Stimulated activated CD4-positive, alpha-beta T cell treated with anti-CD3 and anti-CD28 coated beads, TNF-alpha, amount 100 ng/mL, for 48 hours (primary cell): ENCODE data around the gene CYB5R4.

Source experiments
- DNase-seq, 3 donors: peaks; one replicate each; pipeline ENCODE4 v3.0.0-alpha.2; 2020; ENCODE audit warnings: low read depth in 3 of 3

The CYB5R4 gene

GRCh38 chr6:83859410-83860358, at the start of gene CYB5R4:
CYB5R4 (plus strand) TSS chr6:83859689; CDS start chr6:83859783, 94 bp downstream.
- peak; percentile 83 to 87 (median 86) for DNase-seq

DNA sequence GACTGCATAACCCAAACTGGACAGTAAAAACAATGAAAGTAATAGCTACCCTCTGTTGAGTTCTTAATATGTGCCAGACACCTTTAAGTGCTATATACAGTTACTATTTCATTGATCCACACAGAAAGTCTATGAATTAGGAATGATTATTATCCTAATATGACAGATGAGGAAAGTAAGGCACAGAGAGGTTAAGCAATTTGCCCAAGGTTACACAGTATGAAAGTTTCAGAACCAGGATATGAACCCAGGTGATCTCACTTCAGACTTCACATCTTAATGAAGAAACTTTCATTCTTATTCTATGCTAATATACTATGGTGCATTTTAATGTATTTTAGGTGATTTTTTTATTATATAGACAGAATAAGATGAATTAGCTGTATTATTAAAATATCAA, 46.9 kb upstream of the CYB5R4 start:
- no peak for DNase-seq

DNA sequence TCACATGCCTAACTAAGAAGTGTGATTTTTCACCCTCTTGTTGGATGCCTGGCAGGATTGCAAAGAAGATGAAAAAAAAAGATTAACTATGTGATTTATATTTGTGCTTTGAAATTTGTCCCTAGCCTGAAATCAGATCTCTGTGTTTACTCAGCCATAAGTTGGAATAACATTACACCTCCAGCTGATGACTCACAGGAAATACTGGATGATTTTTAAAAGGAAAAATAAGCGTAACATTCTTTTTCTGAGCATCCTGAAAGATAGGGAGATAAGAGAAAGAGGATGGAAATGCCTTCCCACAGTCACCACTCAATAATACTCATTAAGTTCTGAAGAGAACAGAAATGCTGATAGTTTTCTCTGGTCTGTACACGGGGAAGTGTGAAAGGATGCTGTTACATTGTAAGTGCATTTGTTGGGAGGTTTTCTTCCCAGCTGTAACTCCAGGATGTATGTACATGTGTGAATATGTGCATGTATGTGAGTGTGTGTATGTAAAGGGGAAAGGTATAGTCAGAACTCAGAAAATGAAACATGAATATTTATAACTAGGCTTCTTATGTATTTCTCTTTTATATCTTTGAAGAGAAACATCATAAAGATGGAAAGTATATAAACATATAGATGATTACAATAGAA, 43.7 kb upstream of the CYB5R4 start:
- no peak for DNase-seq

DNA sequence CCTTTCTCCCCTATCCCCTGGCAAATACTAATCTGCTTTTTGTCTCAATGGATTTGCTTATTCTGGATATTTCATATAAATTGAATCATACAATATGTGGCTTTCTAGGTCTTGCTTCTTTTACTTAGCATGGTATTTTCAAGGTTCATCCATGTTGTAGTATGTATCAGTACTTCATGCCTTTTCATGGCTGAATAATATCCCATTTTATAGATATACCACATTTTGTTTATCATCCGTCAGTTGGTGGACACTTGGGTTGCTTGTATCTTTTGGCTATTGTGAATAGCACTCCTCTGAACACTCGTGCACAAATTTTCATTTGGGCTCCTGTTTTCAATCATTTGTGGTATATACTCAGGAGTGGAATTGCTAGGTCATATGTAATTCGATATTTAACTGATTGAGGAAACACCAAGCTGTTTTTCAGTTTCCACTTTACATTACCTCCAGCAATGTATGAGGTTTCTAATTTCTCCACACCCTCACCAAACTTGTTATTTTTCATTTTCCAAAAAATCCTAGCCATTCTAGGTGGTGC, 36.8 kb upstream of the CYB5R4 start:
- DNase-seq, result no peak

DNA sequence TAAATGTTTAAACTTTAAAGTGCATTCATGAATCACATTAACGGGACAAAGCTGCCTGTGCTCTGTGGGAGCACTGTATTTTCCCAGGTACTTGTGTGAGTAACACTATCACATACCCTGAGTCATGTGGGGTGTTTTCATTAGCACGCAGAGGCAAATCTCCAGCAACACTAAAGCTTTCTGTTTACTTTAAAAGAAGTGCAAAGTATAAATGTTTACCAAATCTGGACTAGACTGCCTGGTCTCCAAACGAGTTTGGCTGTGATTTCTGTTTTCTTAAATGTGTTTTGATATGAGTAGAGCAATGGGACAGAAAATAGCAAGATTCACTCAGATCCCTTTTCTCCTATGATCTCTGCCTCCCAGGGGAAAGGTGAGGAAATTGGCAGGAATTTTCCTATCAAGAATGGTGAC, 35.1 kb upstream of the CYB5R4 start:
- DNase-seq, result no peak

DNA sequence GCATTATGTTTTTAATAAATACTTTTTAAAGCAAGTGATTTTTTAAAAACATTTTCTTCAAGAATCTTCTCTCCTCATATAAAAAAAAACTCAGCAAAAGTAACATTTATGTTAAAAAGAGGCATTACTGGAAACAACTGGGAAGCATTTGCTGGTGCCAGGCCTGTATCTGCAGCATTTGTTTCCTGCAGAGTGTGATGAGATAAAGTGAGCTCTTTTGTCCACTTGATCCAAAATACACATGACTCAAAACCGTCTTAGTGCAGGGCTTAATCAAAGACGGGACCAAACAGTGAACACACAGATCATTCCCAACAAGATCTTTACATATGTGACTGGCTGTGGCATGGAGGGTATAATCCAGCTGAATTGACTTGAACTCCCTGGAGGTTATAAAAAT, 34.7 kb upstream of the CYB5R4 start:
- no peak for DNase-seq

DNA sequence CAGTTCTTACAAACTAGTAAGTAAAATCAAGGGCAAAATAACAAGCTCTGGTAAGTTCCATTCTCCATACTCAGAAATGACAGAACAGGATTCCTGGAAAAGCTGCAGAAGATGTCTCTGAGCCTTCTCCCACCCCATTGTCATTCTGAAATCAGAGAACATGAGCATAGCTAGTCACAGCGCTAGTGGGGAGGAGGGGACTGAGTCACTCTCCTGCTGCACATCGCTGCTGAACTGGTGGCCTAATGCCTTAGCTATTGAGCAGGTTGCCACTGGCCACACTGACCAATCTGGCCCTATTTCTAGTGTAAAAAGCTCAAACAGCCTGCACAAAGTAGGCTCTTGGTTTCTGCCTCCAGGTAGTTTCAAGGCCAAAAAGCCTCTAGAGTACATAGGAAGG, 32.4 kb upstream of the CYB5R4 start:
- no peak for DNase-seq

- no peak for DNase-seq
These were observed 20.8 kb upstream of the CYB5R4 start for GRCh38 chr6:83838727-83839126.

DNA sequence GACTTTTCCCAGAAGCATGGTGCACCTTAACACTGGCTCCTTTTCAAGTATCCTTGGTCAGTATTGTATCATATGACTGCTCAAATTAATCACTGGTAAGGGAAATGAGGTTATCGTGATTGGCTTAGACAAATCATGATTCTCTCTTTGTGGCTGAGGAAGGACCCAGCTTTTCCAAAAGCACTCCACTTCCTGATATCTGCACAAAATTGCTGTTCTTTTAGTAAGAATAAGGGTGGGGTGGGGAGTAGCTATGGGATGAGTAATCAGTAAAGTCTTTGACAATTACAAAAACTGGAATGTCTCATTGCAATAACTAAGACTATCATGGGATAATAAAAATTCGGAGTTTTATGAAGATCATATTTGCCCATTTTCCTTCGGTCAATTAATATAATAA, 15.3 kb upstream of the CYB5R4 start:
- no peak for DNase-seq

- DNase-seq, result no peak
These were observed 13.2 kb upstream of the CYB5R4 start for GRCh38 chr6:83846291-83846690.

DNA sequence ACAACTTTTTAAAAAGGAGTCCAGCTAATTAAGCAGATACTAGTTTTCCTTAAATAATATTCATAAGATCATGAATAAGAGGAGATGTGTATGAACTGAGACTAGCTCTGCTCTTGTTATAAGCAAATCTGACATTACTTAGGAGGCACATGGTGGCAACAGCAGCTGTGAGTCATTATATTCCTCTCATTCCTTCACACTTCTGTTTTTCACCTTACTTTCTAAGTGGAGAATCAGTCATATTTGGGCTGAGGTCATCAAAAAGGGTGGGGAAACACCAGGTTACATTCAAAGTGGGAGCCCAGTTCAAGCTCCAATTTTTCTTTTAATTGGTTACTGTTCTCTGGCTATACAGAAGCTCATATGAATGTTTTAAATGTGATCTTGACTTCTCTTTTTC, 12.3 kb upstream of the CYB5R4 start:
- DNase-seq, result no peak

GRCh38 chr6:83849127-83849526, 10.4 kb upstream of the CYB5R4 start:
- DNase-seq, result no peak

- DNase-seq, result no peak
These were observed 9.9 kb upstream of the CYB5R4 start for GRCh38 chr6:83849610-83850009.

- DNase-seq, result no peak
These were observed 6.8 kb upstream of the CYB5R4 start for GRCh38 chr6:83852528-83853177.

- no peak for DNase-seq
These were observed 6.1 kb upstream of the CYB5R4 start, which contains the start of gene RIPPLY2 for GRCh38 chr6:83853178-83854000. RIPPLY2 (plus strand) TSS chr6:83853360; CDS start chr6:83853417, 57 bp downstream.

- no peak for DNase-seq
These were observed 5.4 kb upstream of the CYB5R4 start for GRCh38 chr6:83854001-83854501.

DNA sequence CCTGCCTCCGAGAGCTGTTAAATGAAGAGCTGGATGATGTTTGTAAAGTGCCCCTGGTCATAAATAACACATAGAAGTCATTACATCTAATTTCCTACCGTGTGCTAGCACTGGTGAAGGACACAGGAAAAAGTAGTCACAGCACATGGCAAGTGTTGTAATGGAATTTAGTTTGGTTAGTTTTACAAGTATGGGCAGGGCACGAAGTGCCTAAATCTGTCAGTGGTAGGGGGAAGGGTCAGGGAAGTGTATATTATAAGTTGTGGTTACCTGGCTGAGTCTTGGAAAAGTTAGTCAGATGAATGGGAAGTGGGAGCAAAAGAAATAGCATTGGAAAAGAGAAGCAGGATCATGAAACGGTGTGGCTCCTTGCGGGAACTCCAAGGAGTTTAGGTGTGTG, 4.7 kb upstream of the CYB5R4 start:
- no peak for DNase-seq

- DNase-seq, result no peak
These were observed 868 bp downstream of the CYB5R4 start for GRCh38 chr6:83860359-83860755.

GRCh38 chr6:83860782-83861495, 1.4 kb downstream of the CYB5R4 start:
- no peak for DNase-seq

DNA sequence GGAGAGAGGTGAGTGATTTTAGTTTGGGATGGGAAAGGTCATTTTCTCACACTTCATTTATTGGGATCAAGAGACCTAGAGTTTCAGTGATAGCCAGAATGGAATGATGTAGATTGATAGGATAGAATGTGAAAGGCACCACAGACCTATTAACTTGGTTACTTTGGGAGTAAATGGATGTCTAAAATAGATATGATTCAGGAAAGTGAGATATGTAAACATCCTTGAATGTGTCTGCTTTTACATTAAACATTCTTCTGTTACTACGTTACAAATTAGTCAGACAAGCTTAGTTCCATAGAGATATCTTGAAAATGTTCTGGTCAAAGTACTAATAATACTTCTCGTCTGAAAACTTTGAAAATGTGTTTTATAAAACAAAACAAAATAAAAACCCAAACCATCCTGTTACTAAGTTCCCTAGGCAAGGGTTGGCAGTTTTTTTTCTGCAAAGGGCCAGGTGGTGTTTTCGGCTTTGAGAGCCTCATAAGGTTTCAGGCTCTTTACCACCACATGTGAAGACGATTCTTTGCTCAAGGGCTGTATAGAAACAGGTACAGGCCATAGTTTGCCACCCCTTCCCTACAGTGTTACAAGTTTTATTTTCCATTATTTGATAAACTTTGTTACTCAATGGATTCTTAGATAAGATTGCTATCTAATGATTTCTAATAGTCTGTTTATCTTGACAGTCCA, 3.4 kb downstream of the CYB5R4 start:
- no peak for DNase-seq
